HCT116 (cell line): ENCODE data around the gene ADGRV1.

Experiments used
- CTCF ChIP-seq, 3 experiments: fragments of 200-600 bp in 1 of 3; sonication (generic) in 1 of 3; IDR thresholded peaks in 2 of 3; conservative IDR thresholded peaks in 1 of 3; 2 replicates each; pipeline ENCODE4 v1.5.1; 2012 to 2017; ENCODE audit warnings: low read depth in 2 of 3, low read length in 2 of 3, antibody characterized with exemption in 1 of 3, borderline replicate concordance in 1 of 3, control low read depth in 1 of 3, mild to moderate bottlenecking in 1 of 3, mixed read lengths in 1 of 3, mixed run types in 1 of 3, moderate library complexity in 1 of 3; ENCODE audit not compliant: insufficient read depth in 1 of 3
- EZH2 ChIP-seq: fragments of 200-600 bp; sonication (generic); IDR thresholded peaks from 2 replicates; pipeline ENCODE4 v1.6.1; 2017; ENCODE audit warnings: antibody characterized with exemption, mixed run types
- POLR2A ChIP-seq: IDR thresholded peaks from 2 replicates; pipeline ENCODE4 v1.7.0; 2011; ENCODE audit warnings: borderline replicate concordance; ENCODE audit not compliant: insufficient read depth, insufficient read length; ENCODE audit errors: extremely low read depth
- YY1 ChIP-seq: IDR thresholded peaks from 2 replicates; pipeline ENCODE4 v1.6.1; 2011; ENCODE audit warnings: low read length, low read depth, moderate library complexity, mild to moderate bottlenecking; ENCODE audit not compliant: insufficient replicate concordance; ENCODE audit errors: extremely low read depth
- ZNF274 ChIP-seq: fragments of 200-500 bp; sonication (Bioruptor generic); IDR thresholded peaks from 2 replicates; pipeline ENCODE4 v1.6.1; 2014; ENCODE audit warnings: mild to moderate bottlenecking, low read depth, low read length, inconsistent platforms
- TF ChIP-seq, protein P1 (sequence below): IDR thresholded peaks from 2 replicates; pipeline ENCODE4 v1.6.1; 2012

DNA sequence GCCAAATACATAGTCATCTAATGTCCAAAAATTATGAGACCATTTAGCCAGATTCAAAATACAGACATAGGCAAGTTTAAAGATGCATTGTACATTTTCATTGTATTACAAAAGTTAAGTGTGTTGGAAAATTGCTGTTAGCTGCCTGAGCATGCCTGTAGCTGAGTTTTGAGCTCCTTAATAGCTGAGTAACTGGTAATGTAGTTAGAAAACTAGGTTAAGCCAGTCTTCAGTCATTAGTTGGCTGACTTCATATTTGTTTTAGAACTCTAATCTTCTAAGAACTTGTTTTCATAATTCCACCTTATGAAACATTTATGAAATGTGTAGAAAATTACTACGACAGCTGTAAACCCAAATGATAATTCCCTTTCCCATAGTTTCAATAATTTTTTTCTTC, 531.2 kb downstream of the ADGRV1 start:
- TF ChIP-seq CTCF (IDR thresholded peaks at IDR 0.05 in 2 of 3, conservative IDR thresholded peaks at IDR 0.05 in 1 of 3; ENCODE audit: borderline replicate concordance in 1 of 3, insufficient read depth in 1 of 3, low read depth in 2 of 3, low read length in 2 of 3) (no peak), EZH2 (no peak), POLR2A (no peak), YY1 (no peak), ZNF274 (no peak)
- TF ChIP-seq, protein P1, sequence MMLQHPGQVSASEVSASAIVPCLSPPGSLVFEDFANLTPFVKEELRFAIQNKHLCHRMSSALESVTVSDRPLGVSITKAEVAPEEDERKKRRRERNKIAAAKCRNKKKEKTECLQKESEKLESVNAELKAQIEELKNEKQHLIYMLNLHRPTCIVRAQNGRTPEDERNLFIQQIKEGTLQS: no peak
